ENCODE measurements around the gene HOOK1.
"Not testable (repeated sequence)": the region's sequence is repeated elsewhere in the genome, so short reads cannot be mapped to it uniquely, and the experiment has no call there.

HOOK1 gene

GRCh38 chr1:59892841-59893811 lies 78.4 kb downstream of the HOOK1 start:
- no peak for DNase-seq

DNA sequence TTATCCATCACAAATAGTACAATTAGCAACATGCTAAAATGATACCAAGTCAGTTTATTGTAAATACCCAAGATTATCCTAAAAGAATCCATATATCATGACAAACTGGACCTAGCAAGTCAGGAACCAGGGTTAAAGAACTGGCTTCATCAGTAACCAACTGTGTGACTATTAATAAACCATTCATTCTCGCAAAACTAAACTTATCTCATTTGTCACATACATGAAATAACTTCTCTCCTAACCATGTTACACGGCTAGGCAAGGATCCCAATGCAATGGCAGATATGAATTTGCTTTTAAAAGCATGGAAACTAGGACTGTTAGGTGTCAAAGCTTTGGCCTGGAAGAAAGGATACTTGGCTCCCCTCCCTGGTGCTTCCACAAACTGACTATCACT lies 82.4 kb downstream of the HOOK1 start:
- DNase-seq: no peak

DNA sequence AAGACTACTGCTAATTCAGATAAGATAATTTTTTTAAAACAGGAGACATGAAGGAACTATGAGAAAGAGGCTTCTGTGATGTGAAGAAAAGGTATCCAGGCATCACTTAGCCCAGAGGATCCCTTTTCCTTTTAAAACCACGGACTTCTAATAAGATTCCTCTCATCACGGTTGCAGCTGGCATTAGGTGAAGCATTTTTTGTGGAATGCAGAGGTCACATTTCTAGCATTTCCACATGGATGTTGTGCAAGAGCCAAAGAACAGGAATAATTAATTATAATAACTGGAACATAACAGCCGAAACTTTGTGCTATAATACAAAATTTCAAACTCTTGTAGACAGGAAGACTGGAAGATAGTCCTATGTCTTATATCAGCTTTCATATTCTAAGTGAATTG lies 84.2 kb downstream of the HOOK1 start:
- no peak for DNase-seq

- DNase-seq: peak; percentile 5
Measured at GRCh38 chr1:59900640-59901039, 85.9 kb downstream of the HOOK1 start.

GRCh38 chr1:59901770-59902388 lies 87.1 kb downstream of the HOOK1 start:
- DNase-seq: no peak

- peak; percentile 14 for DNase-seq
Measured at GRCh38 chr1:59903141-59903754, 88.5 kb downstream of the HOOK1 start.

DNA sequence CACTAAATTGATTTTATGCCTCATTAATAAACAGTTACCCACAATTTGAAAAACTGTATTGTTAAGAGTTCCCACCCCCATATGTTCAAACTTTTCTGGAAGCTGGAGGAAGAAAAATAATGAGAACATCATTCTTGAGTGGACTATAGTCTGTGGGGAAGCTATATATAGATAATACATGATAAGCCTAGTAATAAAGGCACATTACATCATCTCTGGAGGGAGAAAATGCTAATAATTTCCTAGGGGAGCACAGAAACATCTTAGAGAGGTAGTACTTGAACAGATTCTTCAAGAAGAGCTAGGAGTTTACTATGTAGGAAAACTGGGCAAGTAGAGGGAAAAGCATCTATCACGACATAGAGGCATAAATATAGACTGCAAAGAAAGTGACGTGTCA lies 92.2 kb downstream of the HOOK1 start:
- DNase-seq: no peak

DNA sequence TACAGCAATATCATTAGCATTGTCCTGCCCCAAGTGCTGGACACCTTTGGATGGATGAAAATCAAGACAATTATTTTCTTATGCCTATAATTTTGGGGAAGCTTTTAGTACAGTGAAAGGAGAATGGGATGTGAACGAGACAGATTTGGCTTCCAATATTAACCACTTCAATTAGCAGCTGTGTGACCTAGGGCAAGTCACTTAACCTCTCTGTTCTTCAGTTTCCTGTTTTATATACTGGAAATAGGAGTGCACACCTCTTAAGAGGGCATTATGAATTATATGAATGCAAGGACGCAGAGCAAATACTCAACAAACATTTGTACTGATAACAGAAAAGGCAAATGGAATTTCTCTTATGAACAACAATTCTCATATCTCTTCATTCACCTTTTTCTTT lies 93.3 kb downstream of the HOOK1 start:
- no peak for DNase-seq

DNA sequence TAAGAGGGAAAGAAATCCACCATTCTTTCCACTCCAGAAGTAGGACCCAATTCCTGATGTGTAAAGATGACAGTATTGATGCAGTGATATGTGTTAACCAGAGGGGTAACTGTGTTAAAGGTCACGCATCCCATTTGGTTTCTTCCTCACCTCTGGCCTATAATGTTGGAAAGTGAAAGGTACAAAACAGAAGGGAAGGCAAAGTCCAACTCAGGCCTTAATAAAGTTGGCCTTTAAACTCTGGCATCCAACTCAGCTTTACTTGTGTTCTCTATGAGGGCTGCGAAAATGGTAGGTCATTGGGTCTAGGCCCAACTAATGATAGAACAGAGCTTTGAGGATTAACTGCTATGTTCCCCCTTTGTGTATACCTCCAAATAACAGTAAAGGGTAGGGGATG lies 93.9 kb downstream of the HOOK1 start:
- DNase-seq: no peak

DNA sequence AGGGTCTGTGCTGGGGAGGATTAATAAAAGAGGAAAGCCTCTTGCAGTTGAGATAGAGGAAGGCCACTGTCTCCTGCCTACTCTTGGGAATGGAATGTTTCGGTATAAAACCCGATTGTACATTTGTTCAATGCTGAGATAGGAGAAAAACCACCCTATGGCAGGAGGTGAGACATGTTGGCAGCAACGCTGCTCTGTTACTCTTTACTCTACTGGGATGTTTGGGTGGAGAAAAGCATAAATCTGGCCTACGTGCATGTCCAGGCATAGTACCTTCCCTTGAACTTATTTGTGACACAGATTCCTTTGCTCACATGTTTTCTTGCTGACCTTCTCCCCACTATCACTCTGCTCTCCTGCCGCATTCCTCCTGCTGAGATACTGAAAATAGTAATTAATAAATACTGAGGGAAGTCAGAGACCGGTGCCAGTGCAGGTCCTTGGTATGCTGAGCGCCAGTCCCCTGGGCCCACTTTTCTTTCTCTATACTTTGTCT lies 100.1 kb downstream of the HOOK1 start:
- not testable (repeated sequence) for DNase-seq

- DNase-seq: no peak
Measured at GRCh38 chr1:59915516-59915915, 100.8 kb downstream of the HOOK1 start.

DNA sequence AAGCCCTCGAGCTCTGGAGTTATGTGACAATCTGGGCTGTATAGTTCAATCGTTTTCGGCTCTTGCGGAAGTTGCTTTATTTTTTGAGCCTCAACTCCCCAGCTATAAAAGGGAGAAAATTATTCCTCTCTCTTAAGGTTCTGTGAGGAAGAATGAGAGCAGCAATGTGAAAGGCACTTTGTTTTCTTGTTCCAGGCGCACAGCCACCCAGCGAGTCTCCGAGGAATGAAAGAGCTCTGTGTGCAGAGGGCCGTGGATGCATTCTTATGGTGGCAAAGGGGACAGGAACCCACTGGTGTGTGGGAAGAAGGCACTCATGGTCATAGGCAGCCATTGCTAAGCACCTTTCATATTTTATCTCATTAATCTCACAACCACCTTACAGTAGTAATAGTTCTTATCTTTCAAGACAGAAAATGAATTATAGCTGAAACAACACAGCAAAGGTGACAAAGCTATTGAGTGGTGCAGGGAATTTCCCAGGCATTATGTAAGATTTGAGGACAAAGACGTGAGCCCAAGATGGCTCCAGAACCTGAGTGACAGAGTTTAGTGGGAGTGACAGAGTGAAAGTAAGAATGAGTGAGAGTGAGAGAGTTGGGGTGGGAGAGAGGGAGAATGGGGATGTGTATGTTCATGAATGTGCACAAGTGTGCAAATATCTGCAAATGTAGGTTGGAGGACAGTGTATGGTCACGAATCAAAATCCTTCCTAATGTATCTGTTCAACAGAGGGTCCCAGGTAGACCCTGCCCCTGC lies 102.5 kb downstream of the HOOK1 start:
- no peak for DNase-seq

DNA sequence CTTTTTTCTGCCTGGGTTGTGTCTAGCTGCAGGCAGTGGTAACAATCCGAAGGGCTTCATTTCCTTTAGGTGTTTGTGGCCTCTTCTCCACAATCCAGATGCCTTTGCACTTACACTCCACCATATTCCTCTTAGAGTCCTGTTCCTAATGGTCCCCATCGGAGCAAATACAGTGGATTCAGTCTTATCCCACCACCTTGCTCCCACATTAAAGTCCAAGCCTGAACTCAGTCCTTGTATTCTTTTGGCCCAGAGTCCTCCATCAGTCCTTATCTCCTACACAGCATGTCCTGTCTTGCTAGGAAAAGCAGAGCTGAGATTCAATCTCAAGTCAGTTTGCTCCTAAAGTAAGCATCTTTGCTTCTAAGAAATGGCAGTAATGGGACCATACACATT lies 103.0 kb downstream of the HOOK1 start:
- DNase-seq: no peak

DNA sequence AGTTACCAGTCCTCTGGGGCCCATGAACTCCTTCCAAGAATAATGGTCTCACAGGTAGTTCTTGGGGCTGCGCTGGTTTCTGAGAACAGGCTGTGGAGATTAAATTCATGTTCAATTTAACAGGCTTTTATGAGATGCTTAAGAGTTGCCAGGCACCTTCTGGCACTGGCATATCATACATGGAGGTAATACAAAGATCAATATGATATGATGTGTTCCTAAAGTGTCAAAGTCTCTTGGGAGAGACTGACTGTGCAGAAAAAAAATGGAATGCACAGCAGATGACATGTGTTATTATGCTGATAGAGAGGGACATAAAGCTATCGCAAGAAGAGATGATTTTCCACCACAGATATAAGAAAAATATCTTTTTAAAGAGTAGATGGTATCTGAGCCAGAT lies 105.0 kb downstream of the HOOK1 start:
- no peak for DNase-seq

DNA sequence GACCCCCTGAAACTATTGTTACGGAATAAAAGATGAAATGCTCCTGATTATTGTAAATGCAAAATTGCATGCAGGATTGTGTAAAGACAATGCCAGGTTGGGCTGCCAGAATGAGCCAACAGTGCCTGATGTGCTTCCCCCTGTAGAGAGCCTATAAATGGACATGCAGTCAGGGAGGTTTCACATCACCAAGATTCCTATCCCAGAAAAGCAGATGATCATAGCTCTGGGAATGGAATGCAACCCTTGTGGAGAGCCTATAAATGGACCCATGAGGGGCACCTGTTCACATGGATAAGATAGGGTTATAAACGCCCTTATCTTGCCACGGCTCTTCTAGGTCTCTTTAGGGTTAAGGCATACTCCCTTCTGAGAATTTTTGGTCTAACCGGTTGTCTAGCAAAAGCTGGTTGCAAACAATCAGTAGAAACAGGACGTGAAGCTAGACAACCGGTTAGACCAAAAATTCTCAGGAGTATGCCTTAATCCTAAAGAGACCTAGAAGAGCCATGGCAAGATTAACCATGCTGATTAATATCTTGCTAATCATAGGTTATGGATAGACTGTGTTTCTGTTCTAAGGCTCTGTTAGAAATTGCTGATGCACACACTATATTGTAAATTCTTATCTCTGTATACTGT lies 106.6 kb downstream of the HOOK1 start:
- not testable (repeated sequence) for DNase-seq

GRCh38 chr1:59924653-59925052 lies 109.9 kb downstream of the HOOK1 start:
- no peak for DNase-seq

Data from 8988T (cell line).